Karpas-422 (cell line): Measurements from ENCODE around the gene PPFIBP2. TPM values are rescaled to one million over a fixed set of nuclear protein-coding genes. Genes with fewer than 3 reads are reported as not detected.

Source experiments
- DNase-seq: peaks from one replicate; pipeline ENCODE4 v3.0.0-alpha.2; 2015
- H2AFZ ChIP-seq: fragments of 200-600 bp; sonication (generic); 2 replicates; pipeline ENCODE4 v1.6.1; 2014; ENCODE audit warnings: antibody characterized with exemption, low read length, mixed read lengths
- H3K27ac ChIP-seq: fragments of 200-600 bp; sonication (generic); 2 replicates; pipeline ENCODE4 v1.5.1; 2014; ENCODE audit warnings: mild to moderate bottlenecking, low read length, moderate library complexity
- H3K27me3 ChIP-seq: fragments of 200-600 bp; sonication (generic); 2 replicates; pipeline ENCODE4 v1.6.1; 2014; ENCODE audit warnings: low read length, mixed read lengths
- H3K36me3 ChIP-seq: fragments of 200-600 bp; sonication (generic); 2 replicates; pipeline ENCODE4 v1.6.1; 2014; ENCODE audit warnings: low read length, mixed read lengths; ENCODE audit not compliant: insufficient read depth
- H3K4me1 ChIP-seq: fragments of 200-600 bp; sonication (generic); 2 replicates; pipeline ENCODE4 v1.6.1; 2014; ENCODE audit warnings: mild to moderate bottlenecking, low read length, mixed read lengths
- H3K4me2 ChIP-seq: fragments of 200-600 bp; sonication (generic); 2 replicates; pipeline ENCODE4 v1.6.1; 2014; ENCODE audit warnings: low read length, low read depth, mild to moderate bottlenecking; ENCODE audit not compliant: poor library complexity, severe bottlenecking
- H3K4me3 ChIP-seq: fragments of 200-600 bp; sonication (generic); 2 replicates; pipeline ENCODE4 v1.5.1; 2014; ENCODE audit warnings: mild to moderate bottlenecking, antibody characterized with exemption, low read length, mixed read lengths
- H3K79me2 ChIP-seq: fragments of 200-600 bp; sonication (generic); 2 replicates; pipeline ENCODE4 v1.6.1; 2014; ENCODE audit warnings: mild to moderate bottlenecking, low read length, mixed read lengths
- H3K9ac ChIP-seq: fragments of 200-600 bp; sonication (generic); 2 replicates; pipeline ENCODE4 v1.6.0; 2014; ENCODE audit warnings: low read length
- H3K9me2 ChIP-seq: fragments of 200-600 bp; sonication (generic), shearing (Covaris generic); replicated peaks from 2 replicates; pipeline ENCODE4 v1.6.0; 2014; ENCODE audit warnings: mild to moderate bottlenecking, low read length, moderate library complexity; ENCODE audit not compliant: insufficient read depth
- H3K9me3 ChIP-seq: fragments of 300-700, 200-600 bp; sonication (generic); 2 replicates; pipeline ENCODE4 v1.6.1; 2014; ENCODE audit warnings: low read length, mixed read lengths
- H4K20me1 ChIP-seq: fragments of 200-600 bp; sonication (generic); 2 replicates; pipeline ENCODE4 v1.6.1; 2014; ENCODE audit warnings: mild to moderate bottlenecking, antibody characterized with exemption, low read length, low read depth; ENCODE audit not compliant: insufficient read depth
- total RNA-seq: library from RNA; depleted of rRNA; stranded (reverse); fragments of >200 nt; shearing (Covaris generic); gene quantifications from 2 replicates; pipeline ENCODE4 v1.2.3, GENCODE V29; 2014; ENCODE audit warnings: low replicate concordance

Gene PPFIBP2
- total RNA-seq, 1 experiment from 2014 or later = 36.5 TPM

- H3K9me3 ChIP-seq = no peaks in the 10 kb centered on the region
- H3K36me3 ChIP-seq = no peaks in the 10 kb centered on the region
- H3K79me2 ChIP-seq = no peaks in the 10 kb centered on the region
- no peaks in the 10 kb centered on the region for H3K4me1 ChIP-seq
- no peak overlapping the region for H2AFZ ChIP-seq
- DNase-seq = no peak
- H3K9ac ChIP-seq = no peak overlapping the region
- H3K9me2 ChIP-seq = no peaks in the 10 kb centered on the region
- no peak overlapping the region for H3K4me2 ChIP-seq
- no peaks in the 10 kb centered on the region for H3K27me3 ChIP-seq
- H3K27ac ChIP-seq = no peak overlapping the region
- no peak overlapping the region for H3K4me3 ChIP-seq
- no peaks in the 10 kb centered on the region for H4K20me1 ChIP-seq
These were observed 158.6 kb downstream of the PPFIBP2 start for GRCh38 chr11:7672276-7672959.

GRCh38 chr11:7672960-7673723 is 159.3 kb downstream of the PPFIBP2 start, which contains the start of gene CYB5R2:
CYB5R2 (minus strand) TSS chr11:7673500; CDS start chr11:7672825, 675 bp downstream.
- H3K4me2 ChIP-seq = no peak within 1 kb of the TSS
- H3K4me3 ChIP-seq = no peak within 1 kb of the TSS
- no peaks in the 10 kb centered on the region for H3K9me2 ChIP-seq
- DNase-seq = no peak
- H3K79me2 ChIP-seq = no peaks in the 10 kb centered on the region
- no peaks in the 10 kb centered on the region for H3K27me3 ChIP-seq
- H3K9me3 ChIP-seq = no peaks in the 10 kb centered on the region
- H3K36me3 ChIP-seq = no peaks in the 10 kb centered on the region
- H3K27ac ChIP-seq = no peak within 1 kb of the TSS
- no peaks in the 10 kb centered on the region for H4K20me1 ChIP-seq
- no peak within 1 kb of the TSS for H3K9ac ChIP-seq
- H2AFZ ChIP-seq = no peak within 1 kb of the TSS
- H3K4me1 ChIP-seq = 0 out of 2 replicates have a peak, but pooled peaks cover 2% of the 10 kb centered on the region

- Histone ChIP-seq H3K27me3 (no peaks in the 10 kb centered on the region), H3K36me3 (no peaks in the 10 kb centered on the region), H3K9me2 (no peaks in the 10 kb centered on the region), H3K9me3 (no peaks in the 10 kb centered on the region), H3K4me2 (no peak overlapping the region), H3K4me3 (no peak overlapping the region), H3K9ac (no peak overlapping the region), H3K27ac (no peak overlapping the region), H3K4me1 (0 out of 2 replicates have a peak, but pooled peaks cover 4% of the 10 kb centered on the region), H2AFZ (no peak overlapping the region), H3K79me2 (no peaks in the 10 kb centered on the region), H4K20me1 (no peaks in the 10 kb centered on the region)
- DNase-seq = no peak
These were observed 160.1 kb downstream of the PPFIBP2 start for GRCh38 chr11:7673724-7674434.

GRCh38 chr11:7675631-7676030 is 161.8 kb downstream of the PPFIBP2 start:
- no peak overlapping the region for H3K27ac ChIP-seq
- DNase-seq = no peak

GRCh38 chr11:7677071-7677470 is 163.3 kb downstream of the PPFIBP2 start:
- no peaks in the 10 kb centered on the region for H3K79me2 ChIP-seq
- H3K27ac ChIP-seq = no peak overlapping the region
- H3K4me2 ChIP-seq = no peak overlapping the region
- 0 out of 2 replicates have a peak, but pooled peaks cover 4% of the 10 kb centered on the region for H3K4me1 ChIP-seq
- H3K9me2 ChIP-seq = no peaks in the 10 kb centered on the region
- DNase-seq = no peak
- H4K20me1 ChIP-seq = no peaks in the 10 kb centered on the region
- H3K27me3 ChIP-seq = no peaks in the 10 kb centered on the region
- H2AFZ ChIP-seq = no peak overlapping the region
- no peak overlapping the region for H3K4me3 ChIP-seq
- H3K36me3 ChIP-seq = no peaks in the 10 kb centered on the region
- no peak overlapping the region for H3K9ac ChIP-seq
- H3K9me3 ChIP-seq = no peaks in the 10 kb centered on the region

More at GRCh38 chr11:7675631-7676030, 161.8 kb downstream of the PPFIBP2 start:
- H4K20me1 ChIP-seq = no peaks in the 10 kb centered on the region
- H3K4me2 ChIP-seq = no peak overlapping the region
- H3K36me3 ChIP-seq = no peaks in the 10 kb centered on the region
- no peak overlapping the region for H3K9ac ChIP-seq
- 0 out of 2 replicates have a peak, but pooled peaks cover 4% of the 10 kb centered on the region for H3K4me1 ChIP-seq
- no peaks in the 10 kb centered on the region for H3K9me3 ChIP-seq
- H3K9me2 ChIP-seq = no peaks in the 10 kb centered on the region
- no peak overlapping the region for H3K4me3 ChIP-seq
- H2AFZ ChIP-seq = no peak overlapping the region
- no peaks in the 10 kb centered on the region for H3K27me3 ChIP-seq
- H3K79me2 ChIP-seq = no peaks in the 10 kb centered on the region

- no peak for DNase-seq
- no peak overlapping the region for H3K27ac ChIP-seq
- H3K4me1 ChIP-seq = 0 out of 2 replicates have a peak, but pooled peaks cover 4% of the 10 kb centered on the region
- no peaks in the 10 kb centered on the region for H3K9me2 ChIP-seq
- H3K27me3 ChIP-seq = no peaks in the 10 kb centered on the region
- H3K4me2 ChIP-seq = no peak overlapping the region
- H3K9ac ChIP-seq = no peak overlapping the region
- H3K36me3 ChIP-seq = no peaks in the 10 kb centered on the region
- no peak overlapping the region for H3K4me3 ChIP-seq
- H2AFZ ChIP-seq = no peak overlapping the region
- H3K79me2 ChIP-seq = no peaks in the 10 kb centered on the region
- no peaks in the 10 kb centered on the region for H3K9me3 ChIP-seq
- no peaks in the 10 kb centered on the region for H4K20me1 ChIP-seq
These were observed 164.0 kb downstream of the PPFIBP2 start for GRCh38 chr11:7677796-7678201.

- Histone ChIP-seq H3K4me2 (no peak overlapping the region), H3K27me3 (no peaks in the 10 kb centered on the region), H3K4me1 (no peaks in the 10 kb centered on the region), H3K79me2 (no peaks in the 10 kb centered on the region), H3K4me3 (no peak overlapping the region), H4K20me1 (no peaks in the 10 kb centered on the region), H3K9me3 (no peaks in the 10 kb centered on the region), H2AFZ (no peak overlapping the region), H3K27ac (no peak overlapping the region), H3K9ac (no peak overlapping the region), H3K36me3 (no peaks in the 10 kb centered on the region), H3K9me2 (no peaks in the 10 kb centered on the region)
- no peak for DNase-seq
These were observed 169.8 kb downstream of the PPFIBP2 start for GRCh38 chr11:7683571-7683970.

- Histone ChIP-seq H4K20me1 (no peaks in the 10 kb centered on the region), H3K9me3 (no peaks in the 10 kb centered on the region), H3K4me2 (no peak overlapping the region), H3K79me2 (no peaks in the 10 kb centered on the region), H2AFZ (no peak overlapping the region), H3K36me3 (no peaks in the 10 kb centered on the region), H3K27ac (no peak overlapping the region), H3K9ac (no peak overlapping the region), H3K27me3 (no peaks in the 10 kb centered on the region), H3K4me3 (no peak overlapping the region), H3K4me1 (peaks cover 5% of the 10 kb centered on the region), H3K9me2 (no peaks in the 10 kb centered on the region)
- no peak for DNase-seq
These were observed 173.0 kb downstream of the PPFIBP2 start for GRCh38 chr11:7686761-7687160.
